IPS-18a (cell line): ENCODE measurements around the gene CLPTM1.
"Not testable (repeated sequence)": the region's sequence is repeated elsewhere in the genome, so short reads cannot be mapped to it uniquely, and the experiment has no call there.

Source experiments
- H3K27ac ChIP-seq: one replicate; pipeline ENCODE4 v1.5.1; 2013; ENCODE audit warnings: low read length
- H3K27me3 ChIP-seq: one replicate; pipeline ENCODE4 v1.6.1; 2013; ENCODE audit warnings: mild to moderate bottlenecking, low read length; ENCODE audit not compliant: control insufficient read depth, insufficient read depth
- H3K36me3 ChIP-seq: one replicate; pipeline ENCODE4 v1.6.1; 2013; ENCODE audit warnings: low read depth, low read length; ENCODE audit not compliant: control insufficient read depth
- H3K4me1 ChIP-seq: one replicate; pipeline ENCODE4 v1.6.1; 2013; ENCODE audit warnings: low read depth, low read length; ENCODE audit not compliant: control insufficient read depth
- H3K4me3 ChIP-seq: one replicate; pipeline ENCODE4 v1.5.1; 2013; ENCODE audit warnings: low read length
- H3K9ac ChIP-seq: one replicate; pipeline ENCODE4 v1.6.1; 2013; ENCODE audit warnings: mild to moderate bottlenecking, low read length, moderate library complexity
- H3K9me3 ChIP-seq: one replicate; pipeline ENCODE4 v1.6.1; 2013; ENCODE audit warnings: low read depth, low read length; ENCODE audit not compliant: control insufficient read depth

CLPTM1 gene

DNA sequence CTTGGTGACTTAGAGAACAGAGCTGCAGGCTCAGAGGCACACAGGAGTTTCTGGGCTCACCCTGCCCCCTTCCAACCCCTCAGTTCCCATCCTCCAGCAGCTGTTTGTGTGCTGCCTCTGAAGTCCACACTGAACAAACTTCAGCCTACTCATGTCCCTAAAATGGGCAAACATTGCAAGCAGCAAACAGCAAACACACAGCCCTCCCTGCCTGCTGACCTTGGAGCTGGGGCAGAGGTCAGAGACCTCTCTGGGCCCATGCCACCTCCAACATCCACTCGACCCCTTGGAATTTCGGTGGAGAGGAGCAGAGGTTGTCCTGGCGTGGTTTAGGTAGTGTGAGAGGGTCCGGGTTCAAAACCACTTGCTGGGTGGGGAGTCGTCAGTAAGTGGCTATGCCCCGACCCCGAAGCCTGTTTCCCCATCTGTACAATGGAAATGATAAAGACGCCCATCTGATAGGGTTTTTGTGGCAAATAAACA lies 30.9 kb upstream of the CLPTM1 start:
- Histone ChIP-seq H3K4me1 (peaks cover 5% of the 10 kb centered on the region), H3K9ac (no peak overlapping the region), H3K27me3 (no peaks in the 10 kb centered on the region), H3K27ac (no peak overlapping the region), H3K4me3 (no peak overlapping the region), H3K36me3 (no peaks in the 10 kb centered on the region), H3K9me3 (no peaks in the 10 kb centered on the region)

DNA sequence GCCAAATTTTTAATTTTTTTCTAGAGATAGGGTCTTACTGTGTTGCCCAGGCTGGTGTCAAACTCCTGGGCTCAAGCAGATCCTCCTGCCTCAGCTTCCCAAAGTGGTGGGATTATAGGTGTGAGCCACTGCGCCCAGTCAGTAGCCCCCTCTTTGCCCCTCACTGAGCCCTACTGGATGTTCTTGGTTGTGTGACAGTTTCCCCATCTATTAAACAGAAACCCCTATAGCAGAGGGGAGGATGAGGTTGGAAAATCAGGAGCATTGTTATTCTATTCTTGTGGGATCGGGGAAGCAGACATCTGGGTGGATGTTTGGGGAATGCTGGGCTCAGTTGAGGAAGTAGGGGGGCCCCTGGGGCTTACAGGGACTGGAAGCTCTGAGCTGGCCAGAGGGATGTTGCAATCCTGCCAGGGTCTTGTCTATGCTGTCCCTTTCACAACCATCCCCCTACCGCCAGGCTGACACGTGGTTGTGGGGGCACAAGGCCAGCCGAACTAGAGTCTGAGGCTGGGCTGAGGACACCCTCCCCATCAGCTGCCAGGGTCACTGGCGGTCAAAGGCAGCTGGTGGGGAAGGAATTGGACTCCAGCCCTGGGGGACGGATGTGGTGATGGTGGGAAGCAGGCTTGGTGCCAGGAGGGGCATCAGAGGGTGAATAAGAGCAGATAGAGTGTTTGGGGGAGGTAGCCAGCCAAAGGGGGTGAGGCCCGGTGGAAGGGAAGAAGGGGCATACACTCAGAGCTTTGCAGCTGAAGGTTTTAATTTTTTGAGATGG lies 29.9 kb upstream of the CLPTM1 start:
- no peaks in the 10 kb centered on the region for H3K36me3 ChIP-seq
- H3K27me3 ChIP-seq, result no peaks in the 10 kb centered on the region
- H3K9me3 ChIP-seq, result no peaks in the 10 kb centered on the region
- no peak overlapping the region for H3K4me3 ChIP-seq
- H3K9ac ChIP-seq, result no peak overlapping the region
- H3K27ac ChIP-seq, result no peak overlapping the region
- H3K4me1 ChIP-seq, result peaks cover 5% of the 10 kb centered on the region

DNA sequence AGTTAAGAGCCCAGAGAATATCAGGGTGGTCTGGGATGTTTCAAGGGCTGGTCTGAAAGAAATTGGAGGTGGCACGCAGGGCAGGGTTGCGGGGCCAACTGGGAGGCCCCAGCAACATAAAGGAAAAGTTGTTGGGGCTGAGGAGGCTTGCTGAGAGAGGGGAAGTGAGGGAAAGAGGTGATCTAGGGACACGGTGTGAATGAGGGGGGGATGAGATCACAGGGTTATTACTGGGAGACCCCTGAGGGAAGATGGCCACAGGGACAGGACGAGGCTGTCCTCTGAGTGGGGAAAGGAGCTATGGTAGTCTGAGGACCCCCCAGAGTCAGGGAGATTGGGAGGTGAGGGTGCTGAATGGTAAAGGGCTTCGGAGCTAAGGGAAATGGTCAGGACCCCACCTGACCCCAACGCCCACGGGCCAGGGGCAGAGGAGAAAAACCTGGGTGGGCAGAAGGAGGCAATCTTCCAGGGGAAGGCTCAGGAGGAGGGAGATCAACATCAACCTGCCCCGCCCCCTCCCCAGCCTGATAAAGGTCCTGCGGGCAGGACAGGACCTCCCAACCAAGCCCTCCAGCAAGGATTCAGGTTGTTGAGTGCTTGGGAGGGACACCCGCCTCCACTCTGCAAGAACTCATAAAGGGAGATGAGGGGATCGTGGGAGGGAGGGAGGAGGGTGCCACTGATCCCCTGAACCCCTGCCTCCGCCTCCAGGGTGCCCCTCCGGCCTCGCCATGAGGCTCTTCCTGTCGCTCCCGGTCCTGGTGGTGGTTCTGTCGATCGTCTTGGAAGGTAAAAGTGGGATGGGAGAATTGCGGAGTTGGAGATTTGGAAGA lies 28.7 kb upstream of the CLPTM1 start:
- Histone ChIP-seq H3K4me3 (peak overlapping the region; percentile 35), H3K9ac (peak overlapping the region; percentile 36)
- not testable (repeated sequence) for H3K27ac ChIP-seq, H3K9me3 ChIP-seq, H3K4me1 ChIP-seq, H3K27me3 ChIP-seq, H3K36me3 ChIP-seq

DNA sequence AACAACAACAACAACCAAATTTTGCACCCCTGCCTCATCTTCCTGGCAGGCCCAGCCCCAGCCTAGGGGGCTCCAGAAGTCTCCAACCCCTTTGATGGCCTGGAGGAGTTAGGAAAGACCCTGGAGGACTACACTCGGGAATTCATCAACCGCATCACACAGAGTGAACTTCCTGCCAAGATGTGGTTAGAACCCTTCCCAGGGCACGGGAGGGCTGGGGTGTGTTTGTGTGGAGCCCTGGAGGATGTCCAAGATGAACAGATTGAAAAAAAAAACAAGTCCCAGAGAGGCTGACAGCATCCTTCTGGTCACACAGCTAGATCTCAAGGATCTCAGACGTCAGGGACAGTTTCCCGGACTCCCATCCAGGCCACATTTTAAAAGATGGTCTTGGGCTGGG lies 27.4 kb upstream of the CLPTM1 start:
- Histone ChIP-seq H3K36me3 (no peaks in the 10 kb centered on the region), H3K27ac (no peak overlapping the region), H3K4me1 (peaks cover 5% of the 10 kb centered on the region), H3K9ac (no peak overlapping the region), H3K9me3 (no peaks in the 10 kb centered on the region), H3K4me3 (no peak overlapping the region), H3K27me3 (no peaks in the 10 kb centered on the region)

DNA sequence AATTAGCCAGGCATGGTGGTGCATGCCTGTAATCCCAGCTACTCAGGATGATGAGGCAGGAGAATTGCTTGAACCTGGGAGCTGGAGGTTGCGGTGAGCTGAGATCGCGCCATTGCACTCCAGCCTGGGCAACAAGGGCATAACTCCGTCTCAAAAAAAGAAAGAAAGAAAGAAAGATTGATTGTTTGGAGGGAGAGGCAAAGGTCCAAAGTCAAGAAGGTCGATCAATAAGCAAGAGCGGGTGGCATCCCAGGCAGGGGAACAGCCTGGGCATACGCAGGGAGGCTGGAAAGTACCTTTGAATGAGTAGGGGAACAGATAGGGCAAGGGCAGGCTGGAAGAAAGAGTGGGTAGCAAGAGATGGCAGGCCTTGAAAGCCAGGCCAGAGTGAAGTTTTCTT lies 25.1 kb upstream of the CLPTM1 start:
- H3K36me3 ChIP-seq, result no peaks in the 10 kb centered on the region
- H3K27ac ChIP-seq, result no peak overlapping the region
- H3K4me3 ChIP-seq, result no peak overlapping the region
- no peaks in the 10 kb centered on the region for H3K9me3 ChIP-seq
- peaks cover 5% of the 10 kb centered on the region for H3K4me1 ChIP-seq
- H3K9ac ChIP-seq, result no peak overlapping the region
- no peaks in the 10 kb centered on the region for H3K27me3 ChIP-seq

DNA sequence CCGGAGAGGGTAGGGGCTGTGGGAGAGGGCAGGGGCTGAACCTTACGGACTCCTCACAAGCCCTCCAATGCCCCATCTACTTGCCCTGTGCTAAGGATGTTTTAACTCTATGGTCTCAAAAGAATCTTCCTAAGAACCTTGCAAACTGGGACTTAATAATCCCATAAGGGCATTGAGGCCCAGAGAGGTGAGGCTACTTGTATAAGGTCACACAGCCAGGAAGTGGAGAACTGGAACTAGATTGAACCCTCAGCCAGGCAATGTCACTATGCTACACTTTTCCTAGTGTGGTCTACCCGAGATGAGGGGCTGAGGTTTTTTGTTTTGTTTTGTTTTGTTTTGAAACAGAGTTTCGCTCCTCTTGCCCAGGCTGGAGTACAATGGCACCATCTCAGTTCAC lies 23.6 kb upstream of the CLPTM1 start:
- Histone ChIP-seq H3K4me1 (peaks cover 4% of the 10 kb centered on the region), H3K9ac (no peak overlapping the region)

DNA sequence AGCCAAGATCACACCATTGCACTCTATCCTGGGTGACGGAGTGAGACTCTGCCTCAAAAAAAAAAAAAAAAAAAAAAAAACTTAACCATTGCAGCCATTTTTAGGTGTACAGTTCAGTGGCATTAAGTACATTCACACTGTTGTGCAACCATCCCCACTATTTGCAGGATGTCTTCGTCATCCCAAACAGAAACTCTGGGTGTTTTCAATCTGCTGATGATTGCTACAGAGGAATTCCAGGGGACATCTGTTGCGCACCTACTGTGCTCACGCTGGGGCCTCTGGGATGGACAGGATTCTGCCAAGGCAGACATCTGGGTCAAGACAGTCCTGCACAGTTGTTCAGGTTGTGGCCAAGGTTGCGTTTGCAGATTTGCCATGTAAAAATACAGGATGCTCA lies 15.5 kb upstream of the CLPTM1 start:
- Histone ChIP-seq H3K27ac (no peak overlapping the region), H3K9ac (no peak overlapping the region), H3K4me3 (no peak overlapping the region), H3K9me3 (no peaks in the 10 kb centered on the region), H3K27me3 (no peaks in the 10 kb centered on the region), H3K4me1 (no peaks in the 10 kb centered on the region), H3K36me3 (no peaks in the 10 kb centered on the region)

More for the DNA sequence above, 23.6 kb upstream of the CLPTM1 start:
- Histone ChIP-seq H3K27ac (no peak overlapping the region), H3K27me3 (no peaks in the 10 kb centered on the region), H3K36me3 (no peaks in the 10 kb centered on the region), H3K4me3 (no peak overlapping the region), H3K9me3 (no peaks in the 10 kb centered on the region)

DNA sequence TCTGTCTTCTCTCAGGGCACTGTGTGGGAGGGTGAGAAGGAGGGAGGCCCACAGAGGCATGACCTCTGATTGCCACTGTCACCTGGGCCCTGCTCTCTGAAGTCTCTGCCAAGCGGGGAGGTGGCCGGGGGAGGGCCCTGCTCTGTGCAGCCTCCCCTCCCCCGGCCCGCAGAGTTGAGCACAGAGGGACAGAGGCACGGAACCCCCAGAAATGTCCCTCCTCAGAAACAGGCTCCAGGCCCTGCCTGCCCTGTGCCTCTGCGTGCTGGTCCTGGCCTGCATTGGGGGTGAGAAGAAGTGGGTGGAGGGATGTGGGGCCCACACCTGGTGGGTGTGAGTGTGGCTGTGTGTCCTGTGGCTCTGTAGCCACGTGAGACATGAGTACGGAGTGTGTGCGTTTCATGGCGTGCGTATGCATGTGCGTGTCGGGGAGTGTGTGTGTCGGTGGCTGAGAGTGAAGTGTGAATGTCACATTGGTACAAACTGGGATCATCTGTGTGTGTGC lies 13.1 kb upstream of the CLPTM1 start, which contains the start of gene APOC4:
Gene APOC4 (plus strand): TSS at position 171 of the 505 bp plus-strand sequence. CDS start 41 bp downstream, at position 212.
- Histone ChIP-seq H3K27me3 (no peaks in the 10 kb centered on the region), H3K27ac (no peak within 1 kb of the TSS), H3K4me3 (no peak within 1 kb of the TSS), H3K9me3 (no peaks in the 10 kb centered on the region), H3K36me3 (no peaks in the 10 kb centered on the region), H3K9ac (no peak within 1 kb of the TSS), H3K4me1 (no peaks in the 10 kb centered on the region)

DNA sequence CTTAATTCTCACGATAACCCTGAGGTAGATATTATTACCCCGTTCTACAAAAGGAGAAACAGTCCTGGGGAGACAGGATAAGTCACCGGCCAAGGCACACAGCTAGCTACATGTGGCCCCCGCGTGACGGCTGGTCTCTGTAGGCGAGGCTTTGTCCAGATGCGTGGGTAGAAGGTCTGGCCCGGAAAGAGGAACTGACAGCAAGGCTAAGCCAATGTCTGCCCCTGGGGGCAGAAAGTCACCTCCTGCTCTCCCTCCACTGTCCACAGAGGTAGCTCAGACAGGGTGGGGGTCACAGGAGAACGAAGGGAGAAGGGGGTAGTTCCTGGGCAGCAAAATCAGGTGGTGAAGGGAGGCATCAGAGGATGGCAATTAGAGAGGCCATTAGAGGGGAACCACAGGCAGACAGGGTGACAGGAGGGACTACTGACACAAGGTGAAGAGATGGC lies 11.4 kb upstream of the CLPTM1 start:
- H3K36me3 ChIP-seq, result no peaks in the 10 kb centered on the region
- H3K27ac ChIP-seq, result no peak overlapping the region
- H3K4me1 ChIP-seq, result no peaks in the 10 kb centered on the region
- H3K27me3 ChIP-seq, result no peaks in the 10 kb centered on the region
- no peak overlapping the region for H3K4me3 ChIP-seq
- no peaks in the 10 kb centered on the region for H3K9me3 ChIP-seq
- no peak overlapping the region for H3K9ac ChIP-seq

DNA sequence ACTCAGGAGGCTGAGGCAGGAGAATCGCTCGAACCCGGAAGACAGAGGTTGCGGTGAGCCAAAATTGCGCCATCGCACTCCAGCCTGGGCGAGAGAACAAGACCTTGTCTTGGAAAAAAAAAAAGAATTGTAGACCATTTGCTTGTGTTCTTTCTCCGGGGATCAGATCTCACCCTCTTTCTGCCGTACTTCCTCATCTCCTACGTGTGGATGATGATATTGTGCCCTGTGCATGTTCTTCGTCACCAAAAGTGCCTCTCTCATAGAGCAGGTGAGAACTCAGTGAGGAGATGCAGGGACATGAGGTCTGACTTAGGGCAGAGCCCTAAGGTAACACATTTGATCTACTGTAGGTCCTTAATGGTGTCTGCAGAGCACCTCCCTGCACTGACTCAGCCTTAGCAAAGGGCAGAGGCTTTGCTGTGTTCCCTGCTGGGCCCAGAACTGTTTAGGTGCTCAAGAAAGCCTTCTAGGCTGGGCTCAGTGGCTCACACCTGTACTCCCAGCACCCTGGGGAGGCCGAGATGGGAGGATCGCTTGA lies 8.1 kb upstream of the CLPTM1 start:
- H3K9ac ChIP-seq, result no peak overlapping the region
- H3K27me3 ChIP-seq, result no peaks in the 10 kb centered on the region
- no peak overlapping the region for H3K4me3 ChIP-seq
- H3K9me3 ChIP-seq, result no peaks in the 10 kb centered on the region
- no peak overlapping the region for H3K27ac ChIP-seq
- no peaks in the 10 kb centered on the region for H3K36me3 ChIP-seq
- no peaks in the 10 kb centered on the region for H3K4me1 ChIP-seq

DNA sequence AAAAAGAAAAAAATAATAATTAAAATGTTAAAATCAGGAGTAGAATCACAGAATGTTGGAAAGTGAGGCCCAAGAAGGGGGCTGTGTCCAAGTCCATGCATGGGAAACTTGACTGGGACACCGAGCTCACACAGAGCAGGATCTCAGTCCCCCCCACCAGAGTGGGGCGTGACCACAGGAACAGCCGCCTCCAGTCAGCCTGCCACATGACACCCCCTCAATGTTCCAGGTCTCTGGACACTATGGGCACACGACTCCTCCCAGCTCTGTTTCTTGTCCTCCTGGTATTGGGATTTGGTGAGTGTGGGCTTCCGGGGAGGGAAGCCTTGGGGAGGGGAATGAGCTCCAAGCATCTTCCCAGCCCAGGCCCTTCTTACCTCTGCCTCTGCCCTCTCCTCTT lies 6.9 kb upstream of the CLPTM1 start:
- no peak overlapping the region for H3K4me3 ChIP-seq
- no peak overlapping the region for H3K9ac ChIP-seq
- H3K4me1 ChIP-seq, result no peaks in the 10 kb centered on the region

More for the DNA sequence above, 6.9 kb upstream of the CLPTM1 start:
- H3K36me3 ChIP-seq, result no peaks in the 10 kb centered on the region
- H3K27me3 ChIP-seq, result no peaks in the 10 kb centered on the region
- no peak overlapping the region for H3K27ac ChIP-seq
- H3K9me3 ChIP-seq, result no peaks in the 10 kb centered on the region
